Measurements from ENCODE around the gene TMEM19.

The TMEM19 gene

DNA sequence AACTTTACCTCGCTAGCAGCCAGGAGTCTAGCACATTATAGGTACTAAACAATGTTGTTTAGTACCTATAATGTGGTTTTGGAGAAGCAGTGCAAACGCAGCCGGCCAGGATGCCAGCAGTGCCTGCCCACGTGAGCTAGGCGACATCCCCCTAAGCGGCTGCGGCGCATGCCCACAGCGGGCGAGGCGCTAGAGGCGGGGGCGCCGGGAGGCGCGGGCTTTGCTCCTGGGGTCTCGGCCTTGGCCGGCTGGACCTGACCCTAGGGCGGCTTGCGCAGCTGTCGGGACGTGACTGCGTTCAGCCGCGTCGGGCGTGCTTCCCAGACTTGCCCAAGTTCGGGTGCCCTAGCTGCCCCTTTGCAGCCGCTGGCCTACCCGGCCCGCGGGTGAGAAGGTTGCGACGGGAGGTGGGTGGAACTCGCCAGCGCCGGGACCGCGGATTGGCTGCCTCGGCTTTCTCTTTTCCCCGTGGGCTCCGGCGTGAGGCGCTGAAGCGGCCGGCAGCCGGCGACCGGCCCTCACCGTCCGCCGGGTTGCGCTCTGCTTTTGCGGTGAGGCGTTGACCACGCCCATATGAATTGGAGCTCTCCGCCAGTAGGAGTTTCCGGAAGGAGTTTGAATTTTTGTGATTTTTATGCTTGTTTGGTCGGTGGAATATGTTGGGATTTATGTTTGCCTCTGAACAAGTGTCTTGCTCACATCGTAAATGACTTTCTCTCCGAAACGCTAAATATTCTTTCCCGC, at the start of gene TMEM19:
TMEM19 (plus strand) TSS at position 169 of the 744 bp plus-strand sequence. CDS start 599 bp downstream, outside the sequence.
- in situ Hi-C loops (cut with MboI; ENCODE audit: low pct_unique_long_range_greater_than_20kb, low sequenced_read_pairs) = no loop called here

DNA sequence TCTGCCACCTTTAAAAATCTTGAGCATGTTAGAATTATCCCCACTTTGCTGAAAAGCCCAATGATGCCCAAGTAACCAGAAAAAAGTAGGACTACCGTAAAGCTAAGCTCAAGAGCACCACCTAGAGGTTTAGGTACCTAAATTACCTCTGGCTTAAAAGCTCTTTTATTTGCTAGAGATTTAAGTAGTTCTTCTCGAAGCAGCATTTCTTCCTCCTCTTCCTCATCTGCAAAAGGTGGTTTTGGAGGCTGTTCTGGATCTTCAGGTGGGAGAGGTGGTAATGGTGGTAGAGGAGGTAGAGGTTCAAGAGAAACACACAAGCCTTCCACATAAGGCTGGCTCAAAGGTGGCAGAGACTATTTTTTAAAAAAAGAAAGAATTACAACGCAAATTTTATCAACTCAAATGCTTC, 49.2 kb upstream of the TMEM19 start:
- DNase-seq = peak; percentile 64
- in situ Hi-C loops (cut with MboI; ENCODE audit: low pct_unique_long_range_greater_than_20kb, low sequenced_read_pairs) = no loop called here

More for the DNA sequence above, at the start of gene TMEM19:
- DNase-seq = peak; percentile 91

DNA sequence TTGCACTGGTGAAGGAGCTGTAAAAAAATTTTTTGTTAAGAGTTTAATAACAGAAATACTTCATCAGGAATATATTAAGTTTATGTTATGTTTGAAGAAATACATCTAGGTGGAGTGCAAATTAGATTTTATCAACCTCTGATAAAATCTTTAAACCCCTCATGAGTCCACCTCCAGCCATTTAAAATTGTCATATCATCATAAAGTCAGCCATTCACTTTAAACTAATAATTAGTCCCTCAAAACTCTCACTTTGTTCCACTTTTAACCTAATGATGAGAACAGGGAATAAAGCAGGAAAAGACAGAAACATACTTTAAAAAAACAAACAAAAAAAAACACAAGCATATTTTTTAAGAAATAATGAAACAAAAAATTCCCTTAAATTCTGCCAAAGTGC, 47.4 kb upstream of the TMEM19 start:
- in situ Hi-C loops (cut with MboI; ENCODE audit: low pct_unique_long_range_greater_than_20kb, low sequenced_read_pairs) = no loop called here

DNA sequence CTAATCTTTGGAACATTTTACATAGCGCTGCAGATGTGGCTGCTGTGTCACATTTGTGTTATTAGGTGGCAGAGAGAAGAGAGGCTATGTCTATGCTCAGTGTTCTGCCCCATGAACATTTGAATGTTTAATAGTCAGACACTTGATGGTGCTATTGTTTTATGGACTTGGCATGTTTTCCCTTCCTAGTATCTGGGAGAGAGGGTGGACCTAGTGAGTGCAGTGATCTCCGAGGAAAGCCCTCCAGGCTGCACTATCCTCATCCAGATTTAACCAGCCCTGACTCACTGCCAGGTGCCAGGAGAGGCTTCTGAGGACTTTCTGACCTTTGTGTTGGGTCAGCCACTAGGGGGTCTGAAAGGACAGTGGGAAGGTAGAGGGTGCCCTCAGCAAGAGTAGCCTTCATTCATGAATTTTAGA, 46.5 kb upstream of the TMEM19 start:
- no peak for DNase-seq
- in situ Hi-C loops (cut with MboI; ENCODE audit: low pct_unique_long_range_greater_than_20kb, low sequenced_read_pairs) = no loop called here

More for the DNA sequence above, 47.4 kb upstream of the TMEM19 start:
- no peak for DNase-seq

DNA sequence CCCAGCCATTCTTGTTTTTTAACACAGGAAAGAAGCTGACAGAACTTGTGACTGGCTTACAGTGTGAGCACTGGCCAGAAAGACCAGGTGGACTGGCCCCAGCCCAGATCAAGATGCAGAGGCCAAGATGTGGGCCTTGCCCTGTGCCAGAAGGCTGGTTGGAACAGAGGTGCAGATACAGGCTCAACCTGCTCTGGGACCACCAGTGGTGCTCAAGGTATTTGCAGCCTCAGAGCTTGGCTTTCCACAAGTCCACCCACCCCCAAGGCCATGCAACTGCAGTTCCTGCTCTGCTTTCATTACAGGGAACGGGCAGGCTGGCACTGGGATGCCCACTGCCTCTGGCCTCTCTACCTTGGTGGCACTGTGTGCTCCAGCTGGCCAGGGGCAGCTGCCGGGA, 45.6 kb upstream of the TMEM19 start:
- in situ Hi-C loops (cut with MboI; ENCODE audit: low pct_unique_long_range_greater_than_20kb, low sequenced_read_pairs) = no loop called here

DNA sequence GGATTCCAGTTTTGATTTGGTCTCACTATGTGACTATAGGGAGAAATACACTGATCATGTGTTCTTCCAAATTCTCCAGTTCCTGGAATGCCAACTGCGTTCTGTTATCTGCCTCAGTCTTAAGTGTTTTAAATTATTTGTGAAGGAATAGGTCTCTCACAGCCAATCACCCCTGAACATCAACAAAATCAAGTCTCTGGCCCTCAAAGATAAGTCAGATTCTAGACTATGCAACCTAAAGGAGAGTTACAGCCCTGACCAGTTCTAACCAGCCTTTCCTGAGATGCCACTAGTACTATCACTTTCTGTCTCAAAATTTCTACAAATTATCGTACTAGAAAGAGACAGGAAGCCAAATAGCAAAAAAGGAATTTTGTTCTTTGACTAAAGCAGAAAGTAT, 44.5 kb upstream of the TMEM19 start:
- DNase-seq = no peak
- in situ Hi-C loops (cut with MboI; ENCODE audit: low pct_unique_long_range_greater_than_20kb, low sequenced_read_pairs) = no loop called here

More for the DNA sequence above, 45.6 kb upstream of the TMEM19 start:
- no peak for DNase-seq

DNA sequence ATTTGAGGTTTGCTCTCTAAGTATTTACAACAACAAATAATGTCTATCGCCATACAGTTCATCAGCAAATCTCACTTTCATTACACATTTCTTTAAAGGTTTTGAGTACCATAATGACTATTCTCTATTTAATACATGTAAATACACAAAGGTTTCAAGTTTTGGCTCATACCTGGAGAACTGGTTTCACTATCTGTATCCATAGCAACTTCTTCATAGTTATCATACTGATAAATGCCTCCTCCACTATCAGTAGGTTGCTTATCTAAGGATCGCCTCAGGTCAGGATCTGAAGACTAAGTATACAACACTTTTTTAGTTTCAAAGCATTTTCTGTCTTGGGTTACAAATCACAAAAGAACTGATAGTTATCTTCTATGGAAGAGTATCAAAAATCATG, 43.6 kb upstream of the TMEM19 start:
- in situ Hi-C loops (cut with MboI; ENCODE audit: low pct_unique_long_range_greater_than_20kb, low sequenced_read_pairs) = no loop called here
- DNase-seq = no peak

DNA sequence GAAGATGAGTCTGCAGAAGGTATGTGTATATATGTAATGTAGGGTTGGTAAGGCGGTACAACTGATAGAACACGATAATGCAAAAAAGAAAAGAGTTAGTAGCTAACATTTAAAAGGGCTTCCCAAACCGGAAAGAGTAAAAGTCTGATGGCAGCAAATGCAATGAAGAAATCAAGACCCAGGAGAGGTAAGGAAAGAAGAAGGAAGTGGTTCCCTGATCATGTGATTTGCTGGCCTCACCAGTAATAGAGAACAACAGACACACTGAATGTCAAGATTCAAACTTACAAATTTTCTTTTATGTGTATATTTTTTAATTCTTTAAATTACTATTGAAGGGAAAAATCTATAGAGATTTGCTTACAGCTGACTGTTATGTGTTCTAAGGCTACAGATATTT, 40.6 kb upstream of the TMEM19 start:
- in situ Hi-C loops (cut with MboI; ENCODE audit: low pct_unique_long_range_greater_than_20kb, low sequenced_read_pairs) = no loop called here
- peak; percentile 55 for DNase-seq

DNA sequence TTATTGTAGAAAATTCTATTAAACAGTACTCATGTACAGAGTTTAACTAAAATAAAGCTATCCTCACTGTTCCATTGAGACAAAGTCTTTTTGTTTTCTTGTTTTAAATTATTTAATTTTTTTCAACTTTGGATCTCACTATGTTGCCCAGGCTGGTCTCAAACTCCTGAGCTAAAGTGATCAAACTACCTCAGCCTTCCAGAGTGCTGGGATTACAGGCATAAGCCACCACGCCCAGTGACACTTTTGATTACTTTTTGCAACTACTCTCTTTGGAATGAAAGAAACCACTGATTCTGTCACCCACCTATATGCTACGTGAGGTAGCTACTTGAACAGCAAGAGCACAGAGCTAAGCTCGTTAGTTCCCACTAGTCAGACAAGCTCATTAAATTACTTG, 39.4 kb upstream of the TMEM19 start:
- in situ Hi-C loops (cut with MboI; ENCODE audit: low pct_unique_long_range_greater_than_20kb, low sequenced_read_pairs) = no loop called here
- DNase-seq = no peak

DNA sequence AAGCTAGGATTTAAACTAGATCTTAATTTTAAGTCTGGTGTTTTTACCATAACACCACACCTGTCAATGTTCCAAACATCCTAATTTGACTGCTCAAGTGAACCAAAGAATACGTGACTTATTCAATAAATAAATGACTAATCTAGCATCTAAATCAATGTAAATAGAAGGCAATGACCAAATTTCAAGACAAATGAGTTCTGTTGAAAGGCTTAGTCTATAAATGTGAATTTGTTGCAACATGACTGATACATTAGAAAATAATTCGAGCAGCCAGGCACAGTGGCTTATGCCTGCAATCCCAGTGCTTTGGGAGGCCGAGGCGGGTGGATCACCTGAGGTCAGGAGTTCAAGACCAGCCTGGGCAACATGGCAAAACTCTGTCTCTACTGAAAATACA, 37.3 kb upstream of the TMEM19 start:
- no peak for DNase-seq
- in situ Hi-C loops (cut with MboI; ENCODE audit: low pct_unique_long_range_greater_than_20kb, low sequenced_read_pairs) = no loop called here

DNA sequence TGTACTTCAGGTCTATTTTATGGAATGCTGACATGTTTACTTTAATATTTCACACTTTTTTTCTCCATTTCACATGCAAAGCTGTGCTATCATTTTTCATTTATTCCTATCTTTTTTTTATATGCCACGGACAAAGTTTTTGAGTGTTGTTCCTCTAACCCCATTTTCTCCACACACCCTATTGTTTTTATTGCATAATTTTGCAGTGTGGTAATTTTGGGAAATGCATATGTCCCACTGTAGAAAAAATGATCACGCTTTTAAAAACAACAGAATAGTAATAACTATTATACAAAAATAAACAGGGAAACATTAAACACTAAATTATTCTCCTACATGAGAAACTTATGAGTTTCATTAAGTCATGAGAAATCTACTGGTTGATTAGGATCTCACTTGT, 36.5 kb upstream of the TMEM19 start:
- DNase-seq = no peak
- in situ Hi-C loops (cut with MboI; ENCODE audit: low pct_unique_long_range_greater_than_20kb, low sequenced_read_pairs) = no loop called here

DNA sequence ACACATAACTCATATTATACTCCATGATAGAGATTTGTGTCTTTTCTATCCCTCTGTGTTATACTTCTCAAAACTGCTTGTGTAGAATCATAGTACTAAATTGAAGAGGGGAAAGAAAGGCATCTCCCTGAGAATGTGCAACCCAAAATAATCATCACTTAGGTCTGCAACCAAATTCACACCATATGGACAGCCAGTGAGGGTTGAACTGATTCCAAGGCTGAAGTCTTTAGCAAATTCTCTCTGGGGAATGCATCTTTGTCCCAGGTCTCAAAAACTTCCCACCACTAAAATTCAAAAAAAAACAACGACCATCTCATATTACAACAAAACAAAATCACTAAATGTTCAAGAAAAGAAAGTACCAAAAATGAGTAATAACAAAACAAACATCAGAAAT, 33.2 kb upstream of the TMEM19 start:
- in situ Hi-C loops (cut with MboI; ENCODE audit: low pct_unique_long_range_greater_than_20kb, low sequenced_read_pairs) = no loop called here
- no peak for DNase-seq

DNA sequence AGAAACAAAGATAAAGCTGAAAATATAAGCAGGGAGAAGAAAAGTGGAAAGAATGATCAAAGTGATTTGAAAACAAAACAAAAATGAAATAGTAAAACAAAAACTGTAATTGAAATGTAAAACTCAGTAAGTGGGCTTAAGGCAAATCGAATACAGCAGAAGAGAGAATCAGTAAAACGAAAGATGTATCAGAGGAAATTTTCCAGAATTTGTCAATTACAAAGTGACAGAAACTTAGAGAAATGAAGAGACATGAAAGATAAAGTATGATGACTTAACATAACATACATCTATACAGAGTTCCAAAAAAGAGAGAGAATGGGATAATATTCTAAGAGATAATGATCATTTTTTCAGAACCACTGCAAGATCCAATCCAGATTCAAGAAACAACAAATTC, 32.7 kb upstream of the TMEM19 start:
- no peak for DNase-seq
- in situ Hi-C loops (cut with MboI; ENCODE audit: low pct_unique_long_range_greater_than_20kb, low sequenced_read_pairs) = no loop called here

DNA sequence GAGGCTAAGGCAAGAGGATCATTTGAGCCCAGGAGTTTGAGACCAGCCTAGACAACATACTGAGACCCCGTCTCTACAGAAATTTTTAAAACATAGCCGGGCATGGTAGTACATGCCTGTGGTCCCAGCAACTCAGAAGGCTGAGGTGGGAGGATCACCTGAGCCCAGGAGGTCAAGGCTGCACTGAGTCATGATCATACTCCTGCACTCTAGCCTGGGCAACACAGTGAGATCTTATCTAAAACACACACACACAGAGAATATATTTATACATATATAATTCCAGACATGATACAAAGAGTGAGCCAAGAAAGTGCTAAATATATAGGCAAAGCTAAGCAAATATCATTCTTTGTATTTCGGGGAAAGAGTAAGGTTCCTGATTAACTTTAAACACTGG, 31.7 kb upstream of the TMEM19 start:
- in situ Hi-C loops (cut with MboI; ENCODE audit: low pct_unique_long_range_greater_than_20kb, low sequenced_read_pairs) = no loop called here
- no peak for DNase-seq

DNA sequence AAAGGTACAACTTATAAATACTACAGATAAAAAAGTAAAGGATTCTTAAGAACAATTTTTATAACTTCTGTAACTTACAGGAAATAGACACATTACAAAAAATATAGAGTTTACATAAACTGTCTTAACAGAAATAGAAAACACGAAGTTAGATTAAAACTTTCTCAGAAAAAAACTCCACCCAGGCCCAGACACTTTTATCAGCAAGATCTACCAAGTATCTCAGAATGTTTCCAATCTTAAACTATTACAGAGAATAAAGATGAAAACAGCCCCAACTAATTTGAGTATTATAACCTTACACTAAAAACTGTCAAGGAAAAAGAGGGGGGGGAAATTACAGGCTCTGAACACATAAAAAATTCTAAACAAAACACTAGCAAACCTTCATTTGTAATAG, 30.4 kb upstream of the TMEM19 start:
- in situ Hi-C loops (cut with MboI; ENCODE audit: low pct_unique_long_range_greater_than_20kb, low sequenced_read_pairs) = no loop called here
- no peak for DNase-seq

DNA sequence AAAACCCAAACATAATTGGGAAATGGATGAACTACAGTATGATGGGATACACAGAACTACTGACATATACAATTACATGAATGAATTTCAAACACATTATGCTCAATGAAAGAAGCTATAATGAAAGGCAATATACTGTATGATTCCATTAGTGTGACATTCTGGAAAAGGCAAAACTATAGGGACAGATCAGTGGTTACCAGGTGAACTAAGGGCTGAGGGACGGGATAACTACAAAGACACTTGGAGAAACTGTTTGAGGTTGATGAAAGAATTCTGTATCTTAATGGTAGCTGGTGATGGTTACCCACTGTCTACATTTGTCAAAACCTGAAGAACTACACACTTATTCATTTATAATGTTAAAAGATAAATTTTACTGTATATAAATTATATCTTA, 30.0 kb upstream of the TMEM19 start:
- in situ Hi-C loops (cut with MboI; ENCODE audit: low pct_unique_long_range_greater_than_20kb, low sequenced_read_pairs) = no loop called here
- no peak for DNase-seq

DNA sequence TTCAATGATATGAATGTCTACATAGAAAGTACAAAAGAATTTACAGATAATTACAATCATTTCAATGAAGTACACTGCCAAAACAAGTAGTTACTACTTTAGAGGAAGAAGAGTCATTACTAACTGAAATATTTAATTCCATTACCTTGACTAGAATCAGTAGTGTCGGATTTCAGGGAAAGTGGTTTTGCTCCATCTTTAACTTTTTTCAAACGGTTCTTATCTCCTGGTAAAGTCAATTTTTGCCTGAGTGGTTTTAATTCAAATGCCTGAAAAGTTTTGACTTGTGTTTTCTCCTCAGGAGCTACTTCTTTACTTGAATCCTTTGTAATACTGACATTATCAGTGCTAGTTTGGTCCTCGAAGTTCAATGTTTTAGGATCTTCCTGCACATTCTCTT, 29.1 kb upstream of the TMEM19 start:
- in situ Hi-C loops (cut with MboI; ENCODE audit: low pct_unique_long_range_greater_than_20kb, low sequenced_read_pairs) = no loop called here
- DNase-seq = no peak

DNA sequence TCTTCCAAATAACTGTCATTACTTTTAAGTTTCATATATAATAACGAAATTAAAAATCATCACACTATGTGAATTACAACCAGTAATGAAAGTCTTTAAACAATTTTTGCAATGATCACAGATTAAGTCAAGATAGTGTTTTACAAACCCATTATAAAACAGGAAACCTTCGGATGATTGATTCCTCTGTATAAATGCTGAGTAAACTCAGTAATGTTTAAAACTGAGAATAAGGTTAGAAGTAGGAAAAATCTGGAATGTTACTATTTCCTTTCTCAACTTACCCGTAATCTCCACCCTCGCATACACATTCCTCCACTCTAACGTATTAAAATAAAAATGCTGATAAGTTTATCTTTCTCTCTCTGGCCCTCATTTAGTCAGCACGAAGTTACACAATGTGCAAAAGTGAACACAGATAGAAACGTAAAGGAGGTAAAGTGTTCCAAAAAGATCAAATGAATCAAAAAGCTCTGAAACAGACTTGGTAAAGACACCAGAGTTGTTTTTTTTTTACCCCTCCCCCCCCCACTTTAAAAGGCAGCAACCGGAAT, 23.8 kb upstream of the TMEM19 start:
- in situ Hi-C loops (cut with MboI; ENCODE audit: low pct_unique_long_range_greater_than_20kb, low sequenced_read_pairs) = no loop called here

DNA sequence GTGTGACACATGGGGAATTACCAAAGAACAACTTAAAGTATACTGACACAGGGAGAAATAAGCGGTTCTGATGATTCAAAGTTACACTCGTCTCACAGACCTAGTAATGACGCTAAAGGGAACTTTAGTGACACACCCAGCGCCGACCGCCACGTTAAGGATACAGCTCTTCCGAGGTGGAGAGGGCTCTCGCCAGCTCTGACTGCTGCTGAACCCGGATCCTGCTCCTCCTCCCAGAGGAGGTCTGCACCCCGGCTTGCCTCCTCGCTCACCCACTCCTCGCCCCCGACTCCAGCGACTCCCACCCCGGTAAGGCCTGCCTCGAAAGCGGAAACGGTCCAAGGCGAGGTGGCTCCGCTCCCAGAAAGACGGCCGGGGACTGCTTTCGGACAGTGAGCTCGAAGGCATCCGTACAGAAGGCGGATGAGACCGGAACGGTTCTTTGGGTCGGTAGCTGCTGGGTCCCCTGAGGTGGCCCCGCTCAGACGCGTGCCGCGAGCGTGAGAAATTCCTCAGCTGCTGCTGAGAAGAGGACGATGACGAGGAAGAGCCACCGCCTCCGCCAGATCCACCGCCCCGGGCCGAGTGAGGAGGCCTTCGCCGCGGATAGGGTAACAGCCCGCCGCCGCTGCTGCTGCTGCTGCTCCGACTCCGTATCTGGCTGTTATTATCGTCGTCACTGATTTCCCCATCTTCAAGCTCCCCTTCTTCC, 22.9 kb upstream of the TMEM19 start:
- in situ Hi-C loops (cut with MboI; ENCODE audit: low pct_unique_long_range_greater_than_20kb, low sequenced_read_pairs) = no loop called here
- peak; percentile 67 for DNase-seq

More for the DNA sequence above, 23.8 kb upstream of the TMEM19 start:
- no peak for DNase-seq
